ENCODE measurements around the gene GPR61. TPM values are rescaled to one million over a fixed set of nuclear protein-coding genes. Genes with fewer than 3 reads are reported as not detected.

Gene GPR61
- total RNA-seq, 2 experiments from 2014 or later: 0.45 to 0.52 TPM

GRCh38 chr1:109595531-109595930, 55.9 kb downstream of the GPR61 start:
- Mint-ChIP-seq H3K4me1 (no peaks in the 10 kb centered on the region), H3K4me3 (no peak overlapping the region), H3K27ac (no peak overlapping the region), H3K9me3 (no peaks in the 10 kb centered on the region), H3K36me3 (ENCODE audit: low read depth) (peaks cover 57% of the 10 kb centered on the region), H3K27me3 (no peaks in the 10 kb centered on the region)
- CTCF ChIA-PET: interaction anchor here (0.6 kb wide), 1 partner anchor 240 kb away, joined by 3 read pairs; no protein-coding TSS in a partner anchor
- no peak for DNase-seq
- POLR2A ChIA-PET: no interaction called here

Other genes with a start within 250 kb of the GPR61 start
- not detected for gene MYBPHL, start 232.9 kb upstream of the GPR61 start, total RNA-seq
- 1 to 10 TPM; 1.5 to 1.9 TPM for gene SORT1, start 142.0 kb upstream of the GPR61 start, total RNA-seq
- gene PSMA5, start 113.4 kb upstream of the GPR61 start, total RNA-seq: 100 to 1,000 TPM; 157 to 174 TPM
- not detected for gene SYPL2, start 73.3 kb upstream of the GPR61 start, total RNA-seq
- 10 to 100 TPM; 12.4 to 14.0 TPM for gene ATXN7L2, start 56.0 kb upstream of the GPR61 start, total RNA-seq
- 10 to 100 TPM; 25.3 to 29.7 TPM for gene CYB561D1, start 45.8 kb upstream of the GPR61 start, total RNA-seq
- gene AMIGO1, start 30.1 kb upstream of the GPR61 start, total RNA-seq: 1 to 10 TPM; 5.8 to 7.6 TPM
- gene GNAI3, start 8.7 kb downstream of the GPR61 start, total RNA-seq: 1 to 10 TPM; 8.8 to 9.7 TPM
- gene GNAT2, start 79.7 kb downstream of the GPR61 start, total RNA-seq: not detected
- gene AMPD2, start 80.0 kb downstream of the GPR61 start, total RNA-seq: 100 to 1,000 TPM; 116 to 120 TPM
- 10 to 100 TPM; 34.3 to 36.3 TPM for gene GSTM4, start 116.2 kb downstream of the GPR61 start, total RNA-seq
- gene GSTM2, start 128.2 kb downstream of the GPR61 start, total RNA-seq: 10 to 100 TPM; 33.4 to 33.5 TPM
- gene GSTM1, start 147.9 kb downstream of the GPR61 start, total RNA-seq: 10 to 100 TPM; 68.4 to 77.2 TPM
- under 1 TPM in 1 of 2 experiments, not detected in 1; 0.17 TPM for gene GSTM5, start 172.4 kb downstream of the GPR61 start, total RNA-seq
- gene GSTM3, start 201.2 kb downstream of the GPR61 start, total RNA-seq: 1 to 10 TPM; 6.3 to 8.2 TPM
- not detected for gene EPS8L3, start 224.1 kb downstream of the GPR61 start, total RNA-seq

All from activated CD4-positive, alpha-beta T cell treated with anti-CD3 and anti-CD28 coated beads, Interleukin-2, amount 10 ng/mL, durations not matched to agents 7 days and 5 days (primary cell).